Ishikawa (cell line): ENCODE results near the gene NKAIN2.

Source experiments
- CREB1 ChIP-seq: IDR thresholded peaks from 2 replicates; pipeline ENCODE4 v1.6.1; 2012; ENCODE audit warnings: low read depth
- FOXM1 ChIP-seq: IDR thresholded peaks from 2 replicates; pipeline ENCODE4 v1.6.1; 2012; ENCODE audit warnings: low read depth, borderline replicate concordance

GRCh38 chr6:124470803-124471202 is 667.1 kb downstream of the NKAIN2 start:
- TF ChIP-seq CREB1 (no peak), FOXM1 (no peak)
